ENCODE measurements around the gene PSD2. TPM values are rescaled to one million over a fixed set of nuclear protein-coding genes. Genes with fewer than 3 reads are reported as not detected.

The PSD2 gene
- total and polyA plus RNA-seq, 10 of the 15 experiments (the other 5 are each of a cell fraction or from before 2014, with no cell fraction given) = 0.02 to 0.14 (median 0.03) TPM; not detected in 5

DNA sequence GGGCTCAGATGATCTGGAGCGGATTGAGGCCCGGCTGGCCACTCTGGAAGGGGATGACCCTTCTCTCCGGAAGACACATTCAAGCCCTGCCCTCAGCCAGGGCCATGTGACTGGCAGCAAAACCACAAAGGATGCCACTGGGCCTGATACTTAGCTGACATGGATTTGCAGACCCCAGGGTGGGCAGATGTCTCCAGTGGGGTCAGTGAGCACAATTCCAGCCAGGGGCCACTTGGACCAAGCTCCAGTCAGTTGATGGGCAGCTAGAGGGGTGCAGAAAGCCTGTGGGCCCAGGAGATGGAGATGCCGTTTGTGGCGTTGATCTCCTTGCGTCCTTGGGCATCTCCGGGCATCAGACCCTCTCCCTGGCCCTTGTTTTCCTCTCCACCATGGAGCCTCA lies 46.7 kb downstream of the PSD2 start (continued):
- TF ChIP-seq, protein P1, sequence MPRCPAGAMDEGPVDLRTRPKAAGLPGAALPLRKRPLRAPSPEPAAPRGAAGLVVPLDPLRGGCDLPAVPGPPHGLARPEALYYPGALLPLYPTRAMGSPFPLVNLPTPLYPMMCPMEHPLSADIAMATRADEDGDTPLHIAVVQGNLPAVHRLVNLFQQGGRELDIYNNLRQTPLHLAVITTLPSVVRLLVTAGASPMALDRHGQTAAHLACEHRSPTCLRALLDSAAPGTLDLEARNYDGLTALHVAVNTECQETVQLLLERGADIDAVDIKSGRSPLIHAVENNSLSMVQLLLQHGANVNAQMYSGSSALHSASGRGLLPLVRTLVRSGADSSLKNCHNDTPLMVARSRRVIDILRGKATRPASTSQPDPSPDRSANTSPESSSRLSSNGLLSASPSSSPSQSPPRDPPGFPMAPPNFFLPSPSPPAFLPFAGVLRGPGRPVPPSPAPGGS (IDR thresholded peaks at IDR 0.05; ENCODE audit: borderline replicate concordance, insufficient read depth, low read depth, low read length, poor library complexity, severe bottlenecking) = no peak
- TF ChIP-seq, protein P2, sequence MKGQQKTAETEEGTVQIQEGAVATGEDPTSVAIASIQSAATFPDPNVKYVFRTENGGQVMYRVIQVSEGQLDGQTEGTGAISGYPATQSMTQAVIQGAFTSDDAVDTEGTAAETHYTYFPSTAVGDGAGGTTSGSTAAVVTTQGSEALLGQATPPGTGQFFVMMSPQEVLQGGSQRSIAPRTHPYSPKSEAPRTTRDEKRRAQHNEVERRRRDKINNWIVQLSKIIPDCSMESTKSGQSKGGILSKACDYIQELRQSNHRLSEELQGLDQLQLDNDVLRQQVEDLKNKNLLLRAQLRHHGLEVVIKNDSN (IDR thresholded peaks at IDR 0.05; ENCODE audit: borderline replicate concordance, extremely low read length, insufficient read depth, low read depth, low read length) = no peak
- TF ChIP-seq, protein P3, sequence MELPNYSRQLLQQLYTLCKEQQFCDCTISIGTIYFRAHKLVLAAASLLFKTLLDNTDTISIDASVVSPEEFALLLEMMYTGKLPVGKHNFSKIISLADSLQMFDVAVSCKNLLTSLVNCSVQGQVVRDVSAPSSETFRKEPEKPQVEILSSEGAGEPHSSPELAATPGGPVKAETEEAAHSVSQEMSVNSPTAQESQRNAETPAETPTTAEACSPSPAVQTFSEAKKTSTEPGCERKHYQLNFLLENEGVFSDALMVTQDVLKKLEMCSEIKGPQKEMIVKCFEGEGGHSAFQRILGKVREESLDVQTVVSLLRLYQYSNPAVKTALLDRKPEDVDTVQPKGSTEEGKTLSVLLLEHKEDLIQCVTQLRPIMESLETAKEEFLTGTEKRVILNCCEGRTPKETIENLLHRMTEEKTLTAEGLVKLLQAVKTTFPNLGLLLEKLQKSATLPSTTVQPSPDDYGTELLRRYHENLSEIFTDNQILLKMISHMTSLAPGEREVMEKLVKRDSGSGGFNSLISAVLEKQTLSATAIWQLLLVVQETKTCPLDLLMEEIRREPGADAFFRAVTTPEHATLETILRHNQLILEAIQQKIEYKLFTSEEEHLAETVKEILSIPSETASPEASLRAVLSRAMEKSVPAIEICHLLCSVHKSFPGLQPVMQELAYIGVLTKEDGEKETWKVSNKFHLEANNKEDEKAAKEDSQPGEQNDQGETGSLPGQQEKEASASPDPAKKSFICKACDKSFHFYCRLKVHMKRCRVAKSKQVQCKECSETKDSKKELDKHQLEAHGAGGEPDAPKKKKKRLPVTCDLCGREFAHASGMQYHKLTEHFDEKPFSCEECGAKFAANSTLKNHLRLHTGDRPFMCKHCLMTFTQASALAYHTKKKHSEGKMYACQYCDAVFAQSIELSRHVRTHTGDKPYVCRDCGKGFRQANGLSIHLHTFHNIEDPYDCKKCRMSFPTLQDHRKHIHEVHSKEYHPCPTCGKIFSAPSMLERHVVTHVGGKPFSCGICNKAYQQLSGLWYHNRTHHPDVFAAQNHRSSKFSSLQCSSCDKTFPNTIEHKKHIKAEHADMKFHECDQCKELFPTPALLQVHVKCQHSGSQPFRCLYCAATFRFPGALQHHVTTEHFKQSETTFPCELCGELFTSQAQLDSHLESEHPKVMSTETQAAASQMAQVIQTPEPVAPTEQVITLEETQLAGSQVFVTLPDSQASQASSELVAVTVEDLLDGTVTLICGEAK (IDR thresholded peaks at IDR 0.05; ENCODE audit: borderline replicate concordance) = no peak
- TF ChIP-seq GABPA (IDR thresholded peaks at IDR 0.05; ENCODE audit: low read depth) (no peak), BHLHE40 (IDR thresholded peaks at IDR 0.05; ENCODE audit: borderline replicate concordance in 1 of 2, low read depth in 2 of 2, low read length in 1 of 2) (no peak), RCOR1 (conservative IDR thresholded peaks at IDR 0.05; ENCODE audit: low read depth, low read length) (no peak), RB1 (IDR thresholded peaks at IDR 0.05; ENCODE audit: borderline replicate concordance) (no peak), NFYA (IDR thresholded peaks at IDR 0.05; ENCODE audit: borderline replicate concordance, low read depth, low read length) (no peak)
- TF ChIP-seq, protein P4, sequence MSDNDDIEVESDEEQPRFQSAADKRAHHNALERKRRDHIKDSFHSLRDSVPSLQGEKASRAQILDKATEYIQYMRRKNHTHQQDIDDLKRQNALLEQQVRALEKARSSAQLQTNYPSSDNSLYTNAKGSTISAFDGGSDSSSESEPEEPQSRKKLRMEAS (IDR thresholded peaks at IDR 0.05; ENCODE audit: low read depth, low read length) = no peak
- TF ChIP-seq, protein P5, sequence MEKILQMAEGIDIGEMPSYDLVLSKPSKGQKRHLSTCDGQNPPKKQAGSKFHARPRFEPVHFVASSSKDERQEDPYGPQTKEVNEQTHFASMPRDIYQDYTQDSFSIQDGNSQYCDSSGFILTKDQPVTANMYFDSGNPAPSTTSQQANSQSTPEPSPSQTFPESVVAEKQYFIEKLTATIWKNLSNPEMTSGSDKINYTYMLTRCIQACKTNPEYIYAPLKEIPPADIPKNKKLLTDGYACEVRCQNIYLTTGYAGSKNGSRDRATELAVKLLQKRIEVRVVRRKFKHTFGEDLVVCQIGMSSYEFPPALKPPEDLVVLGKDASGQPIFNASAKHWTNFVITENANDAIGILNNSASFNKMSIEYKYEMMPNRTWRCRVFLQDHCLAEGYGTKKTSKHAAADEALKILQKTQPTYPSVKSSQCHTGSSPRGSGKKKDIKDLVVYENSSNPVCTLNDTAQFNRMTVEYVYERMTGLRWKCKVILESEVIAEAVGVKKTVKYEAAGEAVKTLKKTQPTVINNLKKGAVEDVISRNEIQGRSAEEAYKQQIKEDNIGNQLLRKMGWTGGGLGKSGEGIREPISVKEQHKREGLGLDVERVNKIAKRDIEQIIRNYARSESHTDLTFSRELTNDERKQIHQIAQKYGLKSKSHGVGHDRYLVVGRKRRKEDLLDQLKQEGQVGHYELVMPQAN (conservative IDR thresholded peaks at IDR 0.05) = no peak

Data from GM12878 (cell line).